ENCODE measurements around the gene CYFIP1.
A peak's percentile ranks its signal among the peaks of the same experiment; 100 is the strongest.

The CYFIP1 gene

GRCh38 chr15:22915866-22916515 is 64.2 kb downstream of the CYFIP1 start:
- DNase-seq, result no peak

GRCh38 chr15:22913646-22914380 is 66.4 kb downstream of the CYFIP1 start:
- DNase-seq, result no peak

- no peak for DNase-seq
Measured at GRCh38 chr15:22912256-22912655, 67.9 kb downstream of the CYFIP1 start.

GRCh38 chr15:22911306-22911705 is 68.9 kb downstream of the CYFIP1 start:
- no peak for DNase-seq

- DNase-seq, result no peak
Measured at GRCh38 chr15:22908830-22909229, 71.3 kb downstream of the CYFIP1 start.

- DNase-seq, result no peak
Measured at GRCh38 chr15:22907161-22907950, 72.8 kb downstream of the CYFIP1 start.

GRCh38 chr15:22904736-22905135 is 75.4 kb downstream of the CYFIP1 start:
- no peak for DNase-seq

- DNase-seq, result no peak
Measured at GRCh38 chr15:22903961-22904534, 76.1 kb downstream of the CYFIP1 start.

- no peak for DNase-seq
Measured at GRCh38 chr15:22903427-22903826, 76.7 kb downstream of the CYFIP1 start.

- no peak for DNase-seq
Measured at GRCh38 chr15:22902981-22903380, 77.2 kb downstream of the CYFIP1 start.

GRCh38 chr15:22902578-22902977 is 77.6 kb downstream of the CYFIP1 start:
- DNase-seq, result no peak

- no peak for DNase-seq
Measured at GRCh38 chr15:22902046-22902445, 78.1 kb downstream of the CYFIP1 start.

GRCh38 chr15:22895465-22896190 is 84.5 kb downstream of the CYFIP1 start:
- peak; percentile 62 for DNase-seq

- no peak for DNase-seq
Measured at GRCh38 chr15:22893881-22894280, 86.3 kb downstream of the CYFIP1 start.

- DNase-seq, result no peak
Measured at GRCh38 chr15:22893081-22893480, 87.1 kb downstream of the CYFIP1 start.

GRCh38 chr15:22892333-22892732 is 87.8 kb downstream of the CYFIP1 start:
- no peak for DNase-seq

GRCh38 chr15:22891426-22892210 is 88.5 kb downstream of the CYFIP1 start:
- no peak for DNase-seq

- DNase-seq, result no peak
Measured at GRCh38 chr15:22890296-22890695, 89.9 kb downstream of the CYFIP1 start.

GRCh38 chr15:22889146-22889818 is 90.9 kb downstream of the CYFIP1 start:
- DNase-seq, result no peak

GRCh38 chr15:22888120-22888859 is 91.9 kb downstream of the CYFIP1 start:
- DNase-seq, result no peak

Measured in activated CD8-positive, alpha-beta memory T cell treated with anti-CD3 and anti-CD28 coated beads, Interleukin-2, amount 50 U/mL, for 48 hours (primary cell).